GM12878 (cell line): ENCODE data around the gene UNC119B. TPM values are rescaled to one million over a fixed set of nuclear protein-coding genes. Genes with fewer than 3 reads are reported as not detected.

Source experiments
- BCL11A ChIP-seq: IDR thresholded peaks from 2 replicates; pipeline ENCODE4 v1.6.1; 2011; ENCODE audit warnings: low read depth, low read length
- BCLAF1 ChIP-seq: fragments of 450-650 bp; IDR thresholded peaks from 2 replicates; pipeline ENCODE4 v1.6.1; 2017; ENCODE audit warnings: antibody characterized with exemption, mild to moderate bottlenecking, moderate library complexity
- BHLHE40 ChIP-seq, 2 experiments: fragments of 450-650 bp in 1 of 2; IDR thresholded peaks; 2 replicates each; pipeline ENCODE4 v1.6.1; 2011 to 2017; ENCODE audit warnings: low read depth in 2 of 2, borderline replicate concordance in 1 of 2, improper control_type of control experiment in 1 of 2, low read length in 1 of 2, mild to moderate bottlenecking in 1 of 2
- BRCA1 ChIP-seq: IDR thresholded peaks from 2 replicates; pipeline ENCODE4 v1.6.1; 2011; ENCODE audit warnings: low read depth, low read length, improper control_type of control experiment
- CBX5 ChIP-seq: sonication (generic); IDR thresholded peaks from 2 replicates; pipeline ENCODE4 v1.6.1; 2016; ENCODE audit warnings: low read depth, moderate library complexity, mild to moderate bottlenecking, inconsistent platforms
- CEBPB ChIP-seq, 2 experiments: fragments of 150-350 bp in 1 of 2; IDR thresholded peaks; 2 replicates each; pipeline ENCODE4 v1.6.1; 2012 to 2014; ENCODE audit warnings: low read depth in 2 of 2, low read length in 2 of 2, borderline replicate concordance in 1 of 2, inconsistent platforms in 1 of 2
- CHD1 ChIP-seq: IDR thresholded peaks from 2 replicates; pipeline ENCODE4 v1.6.1; 2012; ENCODE audit warnings: low read depth, low read length, improper control_type of control experiment
- E4F1 ChIP-seq: fragments of 450-650 bp; IDR thresholded peaks from 2 replicates; pipeline ENCODE4 v1.6.1; 2018; ENCODE audit warnings: borderline replicate concordance, mild to moderate bottlenecking; ENCODE audit not compliant: partially characterized antibody
- EED ChIP-seq: sonication (generic); IDR thresholded peaks from 2 replicates; pipeline ENCODE4 v1.6.1; 2016; ENCODE audit warnings: antibody characterized with exemption, low read depth
- EGR1 ChIP-seq, 2 experiments: IDR thresholded peaks; 1 replicate in 1 of 2; 2 replicates in 1 of 2; pipeline ENCODE4 v1.6.1; 2011 to 2012; ENCODE audit warnings: low read depth in 2 of 2, low read length in 2 of 2, borderline replicate concordance in 1 of 2, mild to moderate bottlenecking in 1 of 2, moderate library complexity in 1 of 2
- ELK1 ChIP-seq: IDR thresholded peaks from 2 replicates; pipeline ENCODE4 v1.6.1; 2012; ENCODE audit warnings: low read depth, low read length, improper control_type of control experiment
- HDAC2 ChIP-seq: fragments of 200-600 bp; sonication (generic); IDR thresholded peaks from 2 replicates; pipeline ENCODE4 v1.6.1; 2017
- NBN ChIP-seq: fragments of 450-650 bp; IDR thresholded peaks from 2 replicates; pipeline ENCODE4 v1.6.1; 2016
- NFYA ChIP-seq: IDR thresholded peaks from 2 replicates; pipeline ENCODE4 v1.6.1; 2011; ENCODE audit warnings: low read depth, mild to moderate bottlenecking, low read length, improper control_type of control experiment, borderline replicate concordance
- PBX3 ChIP-seq: IDR thresholded peaks from 2 replicates; pipeline ENCODE4 v1.6.1; 2011; ENCODE audit warnings: mild to moderate bottlenecking, low read depth, low read length, moderate library complexity; ENCODE audit not compliant: insufficient replicate concordance
- SMC3 ChIP-seq: IDR thresholded peaks from 2 replicates; pipeline ENCODE4 v1.6.1; 2011; ENCODE audit warnings: low read length, improper control_type of control experiment, borderline replicate concordance
- TCF12 ChIP-seq: IDR thresholded peaks from 2 replicates; pipeline ENCODE4 v1.6.1; 2011; ENCODE audit warnings: low read depth, mild to moderate bottlenecking, low read length
- YBX1 ChIP-seq: fragments of 450-650 bp; IDR thresholded peaks from 2 replicates; pipeline ENCODE4 v1.6.1; 2016; ENCODE audit warnings: antibody characterized with exemption
- polyA plus RNA-seq, 11 experiments: library from polyadenylated mRNA; depleted of rRNA in 4 of 11; unstranded in 6 of 11; stranded (reverse) in 5 of 11; fragments of >200 nt; fragmentation: Nextera tagmentation in 4 of 11; fragmentation: Illumina TruSeq in 1 of 11; extraction: Ambion mirVana in 4 of 11; extraction: Trizol in 1 of 11; gene quantifications; 1 replicate in 1 of 11; 2 replicates in 10 of 11; pipeline versions ENCODE4 v1.2.1 to v1.2.3, GENCODE V29; 2011 to 2016; ENCODE audit warnings: inconsistent platforms in 2 of 11, missing spikeins in 2 of 11, low read depth in 1 of 11
- total RNA-seq, 4 experiments: library from RNA; depleted of rRNA in 3 of 4; stranded (reverse); fragments of >200 nt in 3 of 4; fragmentation: Illumina TruSeq in 1 of 4; extraction: Trizol in 1 of 4; gene quantifications; 2 replicates each; pipeline versions ENCODE4 v1.2.1 to v1.2.3, GENCODE V29; 2013 to 2021

The UNC119B gene
- total and polyA plus RNA-seq, 10 of the 15 experiments (the other 5 are each of a cell fraction or from before 2014, with no cell fraction given): 4.3 to 31.5 (median 10.5) TPM

GRCh38 chr12:120677765-120678473 is 32.3 kb upstream of the UNC119B start (continued):
- peak; percentile 55 for TF ChIP-seq EED
- TF ChIP-seq CHD1: no peak
- no peak for TF ChIP-seq PBX3
- TF ChIP-seq NBN: 0 out of 2 replicates have a peak, but pooled peaks have one; percentile 35
- no peak for TF ChIP-seq SMC3
- no peak for TF ChIP-seq HDAC2
- 0 out of 2 replicates have a peak, but pooled peaks have one; percentile 57 for TF ChIP-seq CBX5
- TF ChIP-seq BHLHE40 (IDR thresholded peaks at IDR 0.05; ENCODE audit: borderline replicate concordance in 1 of 2, low read depth in 2 of 2, low read length in 1 of 2): peak in 1 of 2 experiments; percentile 30; a peak in 1 of 4 replicates
- no peak for TF ChIP-seq CEBPB (IDR thresholded peaks at IDR 0.05; ENCODE audit: borderline replicate concordance in 1 of 2, low read depth in 2 of 2, low read length in 2 of 2)
- no peak for TF ChIP-seq YBX1
- no peak for TF ChIP-seq BRCA1
- no peak for TF ChIP-seq NFYA
- TF ChIP-seq TCF12: peak; percentile 74; the same call in 1 of the 2 replicates
- no peak for TF ChIP-seq ELK1
- TF ChIP-seq E4F1: no peak
- TF ChIP-seq BCL11A: no peak
- no peak for TF ChIP-seq EGR1 (IDR thresholded peaks at IDR 0.05; ENCODE audit: borderline replicate concordance in 1 of 2, low read depth in 2 of 2, low read length in 2 of 2)
- TF ChIP-seq BCLAF1: no peak
